GM23248 (cell line): ENCODE measurements around the gene GFAP.

Experiments used
- EZH2 ChIP-seq: fragments of 200-600 bp; sonication (generic); IDR thresholded peaks from 2 replicates; pipeline ENCODE4 v1.6.1; 2018; ENCODE audit warnings: antibody characterized with exemption, mild to moderate bottlenecking; ENCODE audit not compliant: insufficient read depth, poor library complexity, severe bottlenecking
- EZH2phosphoT487 ChIP-seq: fragments of 200-600 bp; sonication (generic); IDR thresholded peaks from 2 replicates; pipeline ENCODE4 v1.6.1; 2018; ENCODE audit warnings: antibody characterized with exemption, moderate library complexity, mild to moderate bottlenecking, low read depth; ENCODE audit not compliant: insufficient read depth

DNA sequence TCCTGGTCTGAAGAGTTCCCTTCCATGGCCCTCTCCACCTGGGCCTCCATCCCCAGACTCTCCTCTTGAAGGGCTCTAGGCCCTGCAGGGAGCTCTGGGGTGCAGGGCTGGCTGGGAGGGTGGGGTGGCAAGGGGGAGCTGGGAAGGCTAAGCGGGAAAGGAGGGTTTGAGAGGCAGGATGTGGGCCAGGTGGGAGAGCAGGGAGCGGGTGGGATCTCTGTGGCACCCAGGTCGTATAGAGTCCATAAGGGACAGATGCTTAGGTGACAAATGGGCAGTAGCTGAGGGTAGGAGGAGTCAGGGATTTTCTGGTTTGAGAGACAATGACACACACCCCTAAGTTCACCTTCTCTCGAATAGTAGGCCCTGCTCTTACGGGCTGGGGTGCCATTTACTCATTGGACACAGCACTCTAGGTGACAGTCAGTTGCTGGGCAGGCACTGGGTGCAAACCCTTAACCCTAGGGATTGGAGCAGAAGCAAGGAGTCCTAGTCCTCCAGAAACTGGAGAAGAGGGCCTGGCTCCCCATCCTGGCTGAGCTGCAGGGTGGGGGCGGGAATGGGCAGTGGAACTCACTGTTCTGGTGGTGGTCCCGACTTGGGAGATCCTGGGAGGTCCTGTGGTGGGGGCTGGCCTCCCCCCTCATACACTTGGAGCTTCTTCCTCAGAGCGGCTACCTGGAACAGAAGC is 16.9 kb upstream of the GFAP start:
- TF ChIP-seq EZH2, result no peak
- TF ChIP-seq EZH2phosphoT487, result no peak
